Calu3 (cell line): ENCODE results near the gene RNU6-8. TPM values are rescaled to one million over a fixed set of nuclear protein-coding genes. Genes with fewer than 3 reads are reported as not detected.

Experiments used
- BruUV-seq: library from RNA; stranded (reverse); fragments of 400-500 nt; replicated peaks from 2 replicates; lab custom pipeline; 2021; lab: Mats Ljungman, UMichigan
- CTCF ChIA-PET: fragments of 300-600 bp; sonication (Branson Sonifier 250); formaldehyde crosslinking; loops from one replicate; lab custom pipeline; 2022; ENCODE audit warnings: antibody characterized with exemption; lab: Charles Lee
- DNase-seq: peaks from one replicate; pipeline ENCODE4 v3.0.0; 2022
- H3K27ac Mint-ChIP-seq: one replicate; pipeline ENCODE4 v1.8.0; 2022; ENCODE audit warnings: mixed read lengths; ENCODE audit not compliant: unreplicated experiment
- H3K27me3 Mint-ChIP-seq: one replicate; pipeline ENCODE4 v1.8.0; 2022; ENCODE audit warnings: mixed read lengths; ENCODE audit not compliant: unreplicated experiment
- H3K36me3 Mint-ChIP-seq: one replicate; pipeline ENCODE4 v1.8.0; 2022; ENCODE audit warnings: mild to moderate bottlenecking, moderate library complexity, mixed read lengths; ENCODE audit not compliant: insufficient read depth, unreplicated experiment
- H3K4me1 Mint-ChIP-seq: one replicate; pipeline ENCODE4 v1.8.0; 2022; ENCODE audit warnings: mild to moderate bottlenecking, low read depth, mixed read lengths; ENCODE audit not compliant: unreplicated experiment
- H3K4me3 Mint-ChIP-seq: one replicate; pipeline ENCODE4 v1.8.0; 2022; ENCODE audit warnings: mild to moderate bottlenecking, low read depth, moderate library complexity, mixed read lengths; ENCODE audit not compliant: unreplicated experiment
- H3K9me3 Mint-ChIP-seq: one replicate; pipeline ENCODE4 v1.8.0; 2022; ENCODE audit warnings: low read depth, mixed read lengths; ENCODE audit not compliant: unreplicated experiment
- CTCF ChIP-seq: fragments of 200-600 bp; IDR thresholded peaks from one replicate; pipeline ENCODE4 v1.8.0; 2022; ENCODE audit warnings: antibody characterized with exemption; ENCODE audit not compliant: unreplicated experiment
- intact Hi-C: fragments of 100-400 bp; cut with micrococcal nuclease; formaldehyde crosslinking; loops from one replicate; pipeline ENCODE4 v1.10.0; 2022; ENCODE audit not compliant: unreplicated experiment
- total RNA-seq: library from RNA; stranded (reverse); gene quantifications from 2 replicates; pipeline ENCODE4 v1.2.3, GENCODE V29; 2022

The RNU6-8 gene
- total RNA-seq, 1 experiment from 2014 or later: not detected

DNA sequence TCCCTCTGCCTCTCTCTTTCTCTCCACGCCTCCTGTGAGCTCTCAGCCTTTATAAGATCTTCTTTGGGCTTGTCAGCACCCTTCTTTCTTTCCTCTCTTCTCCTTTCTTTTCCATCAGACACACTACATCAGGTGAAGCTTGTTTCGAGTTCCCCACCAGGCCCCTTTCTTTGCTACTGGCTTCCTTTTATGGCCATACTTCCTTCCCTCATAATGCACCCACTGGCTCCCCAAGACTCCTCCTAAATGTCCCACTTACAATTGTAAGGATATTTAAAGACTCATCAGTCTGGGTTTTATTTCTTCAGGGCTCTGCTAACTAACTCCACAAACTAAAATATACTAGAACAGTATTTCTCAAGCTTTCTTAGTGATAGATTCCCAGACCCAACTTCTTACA, 3.5 kb upstream of the RNU6-8 start:
- TF ChIP-seq CTCF: no peak

GRCh38 chr14:32205984-32206383, 2.9 kb upstream of the RNU6-8 start:
- intact Hi-C loops: no loop called here
- Mint-ChIP-seq H3K36me3 (peaks cover 33% of the 10 kb centered on the region), H3K4me1 (peaks cover 12% of the 10 kb centered on the region), H3K4me3 (no peak overlapping the region), H3K9me3 (no peaks in the 10 kb centered on the region), H3K27me3 (no peaks in the 10 kb centered on the region), H3K27ac (no peak overlapping the region)
- no peak for TF ChIP-seq CTCF
- no TSS peak for BruUV-seq
- CTCF ChIA-PET: interaction anchor here (0.6 kb wide), 1 partner anchor 1548 kb away, joined by 3 read pairs; no protein-coding TSS in a partner anchor
- DNase-seq: no peak

More for the DNA sequence above, 3.5 kb upstream of the RNU6-8 start:
- no peaks in the 10 kb centered on the region for H3K27me3 Mint-ChIP-seq
- intact Hi-C loops: no loop called here
- CTCF ChIA-PET: interaction anchor here (0.6 kb wide), 2 partner anchors 49 to 1549 kb away, joined by 3 to 5 read pairs; no protein-coding TSS in a partner anchor
- H3K9me3 Mint-ChIP-seq: no peaks in the 10 kb centered on the region
- H3K4me3 Mint-ChIP-seq: no peak overlapping the region
- DNase-seq: no peak
- H3K36me3 Mint-ChIP-seq: peaks cover 28% of the 10 kb centered on the region
- H3K4me1 Mint-ChIP-seq: peaks cover 12% of the 10 kb centered on the region
- no TSS peak for BruUV-seq
- no peak overlapping the region for H3K27ac Mint-ChIP-seq

DNA sequence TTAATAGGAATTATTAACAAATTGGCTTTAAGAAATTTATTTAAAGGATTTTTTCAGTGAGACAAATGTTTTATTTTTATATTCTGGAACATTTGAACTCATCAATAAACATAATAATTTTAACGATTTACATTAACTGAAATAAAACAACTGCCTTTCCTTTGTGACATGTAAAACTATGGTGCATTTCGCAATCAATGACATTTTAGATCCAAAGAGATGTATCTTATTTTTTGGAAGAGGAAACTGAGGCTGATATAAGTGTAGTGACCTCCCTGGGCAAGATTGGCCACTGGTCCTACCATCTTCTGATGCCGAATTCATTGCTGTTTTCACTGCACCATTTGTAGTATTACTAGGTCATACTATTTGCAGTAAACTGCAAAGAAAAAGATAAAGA, 2.5 kb upstream of the RNU6-8 start:
- no peaks in the 10 kb centered on the region for H3K27me3 Mint-ChIP-seq
- no peak for DNase-seq
- peaks cover 35% of the 10 kb centered on the region for H3K36me3 Mint-ChIP-seq
- H3K4me1 Mint-ChIP-seq: peaks cover 12% of the 10 kb centered on the region
- no peak overlapping the region for H3K4me3 Mint-ChIP-seq
- TF ChIP-seq CTCF: no peak
- CTCF ChIA-PET: no interaction called here
- no peak overlapping the region for H3K27ac Mint-ChIP-seq
- no TSS peak for BruUV-seq
- intact Hi-C loops: no loop called here
- no peaks in the 10 kb centered on the region for H3K9me3 Mint-ChIP-seq

- Mint-ChIP-seq H3K9me3 (no peaks in the 10 kb centered on the region), H3K4me3 (peak overlapping the region; percentile 94), H3K4me1 (peaks cover 12% of the 10 kb centered on the region), H3K27me3 (no peaks in the 10 kb centered on the region), H3K36me3 (peaks cover 35% of the 10 kb centered on the region), H3K27ac (peak overlapping the region; percentile 99)
- peak; percentile 6 for DNase-seq
- TF ChIP-seq CTCF: no peak
- BruUV-seq: TSS peak; percentile 29
- intact Hi-C loops: loop anchor here (2.0 kb wide), 1 partner anchor 131 kb away; no protein-coding TSS in a partner anchor
- CTCF ChIA-PET: no interaction called here
Observed at GRCh38 chr14:32203928-32204357, 874 bp upstream of the RNU6-8 start.
